HG02938 (cell line): ENCODE measurements around the gene SCIN.
"Not testable (repeated sequence)": the region's sequence is repeated elsewhere in the genome, so short reads cannot be mapped to it uniquely, and the experiment has no call there.

Experiments used
- ATAC-seq: cut with Tn5 transposase; IDR thresholded peaks from one replicate; pipeline ENCODE4 v1.9.1; 2021; ENCODE audit warnings: mild to moderate bottlenecking, moderate library complexity; ENCODE audit not compliant: unreplicated experiment

Gene SCIN

DNA sequence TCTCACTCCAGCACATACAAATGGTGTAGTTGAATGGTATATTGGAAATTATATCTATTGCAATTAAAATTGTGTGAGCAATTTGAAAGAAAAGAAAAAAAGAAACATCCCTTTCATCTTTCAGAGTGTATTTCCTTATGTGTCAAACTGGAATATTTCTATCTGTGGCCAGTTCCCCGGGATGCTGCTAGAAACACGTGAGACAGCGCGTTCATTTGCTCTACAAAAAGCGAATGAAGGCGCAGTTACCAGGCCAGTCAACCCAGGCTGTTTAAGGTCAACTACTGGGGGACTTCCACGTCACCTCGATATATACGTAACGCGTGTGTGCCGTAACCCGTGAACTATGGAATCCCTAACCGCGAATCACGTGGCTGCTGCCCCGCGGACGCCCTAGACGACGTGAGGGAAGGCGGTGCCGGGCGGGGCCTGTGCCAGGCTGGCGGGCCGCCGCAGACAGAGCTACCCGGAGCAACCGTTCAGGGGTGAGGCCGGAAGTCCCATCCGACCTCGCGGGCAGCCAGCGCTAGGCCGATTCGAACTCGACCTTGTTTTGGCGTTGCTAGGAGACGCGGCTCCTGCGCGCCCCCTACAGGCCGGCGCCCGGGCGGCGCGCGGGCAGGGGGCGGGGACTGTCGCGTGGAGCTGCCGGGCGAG lies 115.8 kb downstream of the SCIN start:
- ATAC-seq = peak; percentile 87

DNA sequence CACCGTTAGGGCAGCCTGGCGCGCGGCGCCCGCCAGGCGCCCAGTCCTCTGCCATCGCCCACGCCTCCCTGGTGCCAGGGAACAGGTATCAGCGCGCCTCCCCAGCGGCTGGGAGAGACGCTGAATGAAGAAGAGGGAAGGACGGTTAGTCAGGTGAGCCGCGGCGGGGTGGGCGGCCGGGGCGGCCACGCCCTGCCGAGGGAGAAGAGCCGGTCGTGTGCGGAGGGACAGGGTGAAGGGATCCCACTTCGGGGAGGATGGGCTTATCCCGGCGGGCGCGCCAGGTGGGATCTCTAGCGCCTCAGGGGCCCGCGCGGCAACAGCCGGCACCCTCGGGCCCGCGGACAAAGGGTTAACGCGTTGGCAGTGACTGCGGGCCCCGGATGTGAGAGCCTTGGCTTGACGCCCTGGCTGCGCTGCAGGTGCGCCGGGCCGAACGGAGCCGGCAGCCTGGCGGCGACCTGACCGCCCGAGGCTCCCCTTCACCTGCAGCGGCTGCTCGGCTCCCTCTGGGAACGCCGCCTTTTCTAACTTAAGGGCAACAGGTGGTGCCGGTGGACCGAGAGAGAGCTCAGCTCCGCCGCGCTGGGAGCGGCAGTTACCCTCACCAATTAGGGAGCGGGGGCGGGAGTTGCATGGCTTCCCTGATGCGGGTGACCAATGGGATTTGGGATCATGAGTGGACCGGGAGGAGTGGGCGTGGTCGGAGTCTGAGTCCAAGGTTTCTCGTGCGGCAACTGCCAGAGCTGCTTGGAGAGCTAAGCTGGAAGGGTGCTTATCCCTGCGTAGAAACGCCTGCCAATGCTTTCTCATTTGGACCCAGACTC lies 116.6 kb downstream of the SCIN start, which contains the start of gene ARL4A:
ARL4A (plus strand) TSS at position 743 of the 827 bp plus-strand sequence. CDS start 622 bp downstream, outside the sequence.
- ATAC-seq = peak; percentile 76

DNA sequence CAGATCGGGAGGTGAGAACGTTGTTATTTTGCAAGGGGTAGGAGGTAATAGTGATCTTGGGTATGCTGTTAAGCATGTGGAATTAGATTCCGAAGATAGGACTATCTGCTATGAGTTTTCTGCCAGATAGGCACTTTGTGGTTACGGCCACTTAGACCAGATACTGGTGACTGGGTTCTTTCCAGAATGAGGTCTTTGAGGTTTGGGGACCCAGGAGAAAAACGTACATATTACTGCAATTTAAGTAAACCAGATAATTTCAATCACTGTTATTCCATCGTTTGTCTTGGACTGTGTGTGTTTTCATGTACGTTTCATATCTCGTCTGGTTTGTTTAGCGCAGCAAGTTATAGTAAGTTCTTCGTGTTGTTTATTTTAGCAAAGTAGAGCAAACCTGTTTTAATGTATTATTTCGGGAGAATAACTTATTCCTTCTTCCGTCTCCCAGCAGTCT lies 117.2 kb downstream of the SCIN start:
- ATAC-seq = peak; percentile 2

DNA sequence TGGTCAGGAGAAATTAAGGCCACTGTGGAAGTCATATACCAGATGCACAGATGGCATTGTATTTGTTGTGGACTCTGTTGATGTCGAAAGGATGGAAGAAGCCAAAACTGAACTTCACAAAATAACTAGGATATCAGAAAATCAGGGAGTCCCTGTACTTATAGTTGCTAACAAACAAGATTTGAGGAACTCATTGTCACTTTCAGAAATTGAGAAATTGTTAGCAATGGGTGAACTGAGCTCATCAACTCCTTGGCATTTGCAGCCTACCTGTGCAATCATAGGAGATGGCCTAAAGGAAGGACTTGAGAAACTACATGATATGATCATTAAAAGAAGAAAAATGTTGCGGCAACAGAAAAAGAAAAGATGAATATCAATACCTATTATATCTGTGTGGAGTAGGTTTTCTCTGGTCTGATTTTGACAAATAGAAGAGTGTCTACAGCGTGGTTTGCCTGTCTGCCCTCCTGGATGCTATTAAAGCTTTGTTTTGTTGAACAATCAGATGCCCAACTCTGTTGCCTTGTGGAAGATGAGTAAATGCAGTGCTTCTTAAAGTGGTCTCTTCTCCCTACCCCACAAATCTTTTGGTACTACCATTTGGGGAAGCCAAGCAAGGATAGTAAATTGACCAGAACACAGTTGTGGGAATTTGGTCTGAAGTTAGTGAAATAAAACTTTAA lies 118.1 kb downstream of the SCIN start:
- not testable (repeated sequence) for ATAC-seq

DNA sequence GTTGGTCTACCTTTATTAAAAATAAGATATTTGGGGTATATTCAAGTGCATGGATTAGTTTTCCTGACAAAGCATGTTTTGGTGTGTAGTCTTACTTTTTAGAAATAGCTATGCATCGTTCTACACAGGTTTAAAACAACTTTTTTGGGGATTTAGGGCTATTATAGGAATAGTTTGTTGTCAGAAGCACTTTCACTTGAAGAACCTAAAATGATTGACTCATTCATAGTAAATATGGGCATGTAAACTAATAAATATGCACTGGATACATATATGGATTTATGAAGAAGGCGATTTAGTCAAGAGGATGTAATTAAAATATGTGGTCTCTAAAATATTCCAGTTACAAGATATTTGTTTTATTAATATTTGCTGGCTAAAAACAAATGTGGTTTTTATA lies 118.9 kb downstream of the SCIN start:
- no peak for ATAC-seq

GRCh38 chr7:12690041-12690878 lies 119.7 kb downstream of the SCIN start:
- no peak for ATAC-seq

- not testable (repeated sequence) for ATAC-seq
These were observed 120.9 kb downstream of the SCIN start for GRCh38 chr7:12691388-12691787.

- no peak for ATAC-seq
These were observed 121.5 kb downstream of the SCIN start for GRCh38 chr7:12692035-12692434.

GRCh38 chr7:12692479-12693259 lies 122.1 kb downstream of the SCIN start:
- no peak for ATAC-seq

DNA sequence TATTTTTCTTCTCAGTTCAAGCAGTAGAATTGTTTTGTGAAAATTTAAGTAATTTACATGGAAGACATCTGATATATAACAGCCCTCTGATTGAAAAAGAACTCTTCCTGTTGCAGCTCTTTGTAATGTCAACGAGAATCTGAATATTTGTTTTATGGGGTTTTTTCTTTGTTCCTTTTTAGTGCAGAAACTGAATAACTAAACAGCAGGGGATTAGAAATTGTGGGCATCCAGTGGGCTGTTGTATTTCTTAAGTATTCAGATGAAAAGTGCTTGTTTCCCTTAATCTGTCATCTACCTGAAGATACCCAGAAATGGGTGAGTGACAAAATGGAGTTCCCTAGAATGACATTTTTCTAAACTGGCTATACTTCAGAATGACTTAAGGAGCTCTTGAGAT lies 124.3 kb downstream of the SCIN start:
- ATAC-seq = no peak

DNA sequence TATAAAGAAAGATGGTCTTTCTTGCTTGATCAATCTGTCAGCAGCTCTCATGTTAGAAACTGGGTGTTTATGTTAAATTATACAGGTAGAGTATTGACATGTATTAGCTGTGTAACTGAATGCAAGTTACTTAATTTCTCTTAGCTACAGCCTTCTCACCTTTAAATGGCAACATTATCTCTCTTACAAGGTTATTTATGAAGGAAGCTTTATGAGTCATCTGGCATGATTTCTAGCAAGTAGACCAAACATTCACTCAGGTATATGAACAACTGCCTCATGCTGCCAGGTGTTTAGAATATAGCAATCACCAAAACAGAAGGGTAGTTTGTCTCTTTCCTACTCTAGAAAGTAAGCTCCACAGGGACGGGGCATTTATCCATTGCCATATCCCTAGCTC lies 125.4 kb downstream of the SCIN start:
- ATAC-seq = no peak

- ATAC-seq = no peak
These were observed 128.8 kb downstream of the SCIN start for GRCh38 chr7:12699299-12699698.

- ATAC-seq = no peak
These were observed 130.9 kb downstream of the SCIN start for GRCh38 chr7:12701433-12701832.

GRCh38 chr7:12703881-12704280 lies 133.4 kb downstream of the SCIN start:
- no peak for ATAC-seq

DNA sequence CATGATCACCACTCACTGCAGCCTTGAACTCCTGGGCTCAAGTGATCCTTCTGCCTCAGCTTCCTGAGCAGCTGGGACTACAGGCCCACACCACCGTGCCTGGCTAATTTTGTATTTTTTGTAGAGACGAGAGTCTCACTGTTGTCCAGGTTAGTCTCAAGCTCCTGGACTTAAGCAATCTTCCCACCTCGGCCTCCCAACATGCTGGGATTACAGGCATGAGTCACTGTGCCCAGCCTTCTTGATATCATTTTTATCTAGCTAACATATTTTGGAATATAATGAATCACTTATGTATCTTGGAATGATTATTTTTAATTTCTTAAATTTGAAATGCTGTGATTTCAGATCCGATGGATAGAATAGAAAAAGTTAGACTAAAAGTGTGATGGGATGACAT lies 135.4 kb downstream of the SCIN start:
- ATAC-seq = no peak

DNA sequence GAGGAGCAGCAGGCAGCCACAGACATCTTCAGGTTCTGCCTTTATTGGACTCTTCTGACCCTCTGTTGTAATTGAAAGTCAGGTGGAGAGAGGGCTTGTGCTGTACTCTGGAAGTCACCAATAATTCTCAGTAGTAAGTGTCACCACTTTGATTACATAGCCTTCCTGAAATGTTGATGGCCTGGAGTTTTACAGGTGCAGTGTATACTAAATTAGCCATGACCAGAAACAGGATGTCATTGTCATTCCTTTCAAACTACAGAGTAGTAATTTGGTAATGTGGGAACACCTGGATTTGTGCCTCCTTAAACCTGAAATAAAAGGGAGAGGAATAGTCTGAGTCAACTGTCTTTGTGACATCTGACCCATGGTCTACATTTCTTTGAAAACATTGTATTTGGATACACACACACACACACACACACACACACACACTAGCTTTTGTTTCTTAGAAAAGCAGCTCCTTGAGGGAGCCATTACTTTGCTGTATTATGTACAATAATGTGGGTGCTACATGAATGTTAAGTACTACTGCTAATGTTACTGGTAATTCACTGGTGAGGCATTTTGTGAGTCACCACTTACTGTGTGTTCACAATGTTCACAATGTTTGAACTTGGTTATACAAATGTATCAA lies 136.5 kb downstream of the SCIN start:
- no peak for ATAC-seq

- no peak for ATAC-seq
These were observed 137.8 kb downstream of the SCIN start for GRCh38 chr7:12708314-12708713.
